HG03565 (cell line): ENCODE results near the gene QRSL1.
"Not testable (repeated sequence)": the region's sequence is repeated elsewhere in the genome, so short reads cannot be mapped to it uniquely, and the experiment has no call there.

ENCODE experiments used
- ATAC-seq: cut with Tn5 transposase; IDR thresholded peaks from one replicate; pipeline ENCODE4 v1.9.1; 2021; ENCODE audit warnings: mild to moderate bottlenecking, moderate library complexity; ENCODE audit not compliant: unreplicated experiment

QRSL1 gene

GRCh38 chr6:106629103-106629858 is at the start of gene QRSL1, which contains the start of gene RTN4IP1:
QRSL1 (plus strand) TSS chr6:106629578; CDS start chr6:106629682, 104 bp downstream.
RTN4IP1 (minus strand) TSS chr6:106629498; CDS start chr6:106629021, 477 bp downstream.
- peak; percentile 70 for ATAC-seq

- no peak for ATAC-seq
These were observed 47.9 kb upstream of the QRSL1 start for GRCh38 chr6:106581468-106581867.

GRCh38 chr6:106586815-106587415 is 42.5 kb upstream of the QRSL1 start:
- no peak for ATAC-seq

- ATAC-seq, result not testable (repeated sequence)
These were observed 40.4 kb upstream of the QRSL1 start for GRCh38 chr6:106588937-106589336.

GRCh38 chr6:106591111-106591825 is 38.1 kb upstream of the QRSL1 start:
- no peak for ATAC-seq

GRCh38 chr6:106599440-106599839 is 29.9 kb upstream of the QRSL1 start:
- ATAC-seq, result no peak

GRCh38 chr6:106600329-106600728 is 29.0 kb upstream of the QRSL1 start:
- ATAC-seq, result no peak

- peak; percentile 82 for ATAC-seq
These were observed 21.2 kb upstream of the QRSL1 start for GRCh38 chr6:106608080-106608668.

GRCh38 chr6:106609699-106610098 is 19.7 kb upstream of the QRSL1 start:
- ATAC-seq, result no peak

- ATAC-seq, result no peak
These were observed 18.3 kb upstream of the QRSL1 start for GRCh38 chr6:106611030-106611429.

- ATAC-seq, result no peak
These were observed 16.5 kb upstream of the QRSL1 start for GRCh38 chr6:106612671-106613416.

- no peak for ATAC-seq
These were observed 15.8 kb upstream of the QRSL1 start for GRCh38 chr6:106613590-106613989.

GRCh38 chr6:106614166-106614565 is 15.2 kb upstream of the QRSL1 start:
- ATAC-seq, result no peak

GRCh38 chr6:106614592-106615257 is 14.7 kb upstream of the QRSL1 start:
- ATAC-seq, result no peak

GRCh38 chr6:106617302-106617701 is 12.1 kb upstream of the QRSL1 start:
- ATAC-seq, result no peak

GRCh38 chr6:106617857-106618256 is 11.5 kb upstream of the QRSL1 start:
- no peak for ATAC-seq

- ATAC-seq, result no peak
These were observed 11.1 kb upstream of the QRSL1 start for GRCh38 chr6:106618324-106618723.

GRCh38 chr6:106619223-106619622 is 10.2 kb upstream of the QRSL1 start:
- no peak for ATAC-seq

GRCh38 chr6:106620931-106621672 is 8.3 kb upstream of the QRSL1 start:
- no peak for ATAC-seq
